Stimulated activated naive B cell treated with anti-CD40 and anti-IgM and Interleukin-4, amounts not matched to agents 10 μg/mL and 1 μg/mL and 100 μg/mL, for 72 hours (primary cell): ENCODE results near the gene KRT1.

Source experiments
- ATAC-seq, 2 donors: fragments of 150-1000 bp; cut with Tn5 transposase; replicated peaks; 2 replicates each; pipeline ENCODE4 v1.10.0; 2021; ENCODE audit warnings: moderate library complexity in 1 of 2
- DNase-seq: peaks from one replicate; pipeline ENCODE4 v3.0.0; 2021
- H3K27ac Mint-ChIP-seq: one replicate; pipeline ENCODE4 v1.8.0; 2022; ENCODE audit warnings: mild to moderate bottlenecking, mixed read lengths
- H3K27me3 Mint-ChIP-seq, 2 donors: one replicate each; pipeline ENCODE4 v1.8.0; 2022; ENCODE audit warnings: mixed read lengths in 2 of 2
- H3K36me3 Mint-ChIP-seq, 2 donors: one replicate each; pipeline ENCODE4 v1.8.0; 2022; ENCODE audit warnings: mixed read lengths in 2 of 2, mild to moderate bottlenecking in 1 of 2
- H3K4me1 Mint-ChIP-seq, 2 donors: one replicate each; pipeline ENCODE4 v1.8.0; 2022; ENCODE audit warnings: mixed read lengths in 2 of 2, mild to moderate bottlenecking in 1 of 2
- H3K4me3 Mint-ChIP-seq, 2 donors: one replicate each; pipeline ENCODE4 v1.8.0; 2022; ENCODE audit warnings: mild to moderate bottlenecking in 2 of 2, mixed read lengths in 2 of 2, moderate library complexity in 1 of 2
- H3K9me3 Mint-ChIP-seq, 2 donors: one replicate each; pipeline ENCODE4 v1.8.0; 2022; ENCODE audit warnings: mixed read lengths in 2 of 2, mild to moderate bottlenecking in 1 of 2

Gene KRT1

DNA sequence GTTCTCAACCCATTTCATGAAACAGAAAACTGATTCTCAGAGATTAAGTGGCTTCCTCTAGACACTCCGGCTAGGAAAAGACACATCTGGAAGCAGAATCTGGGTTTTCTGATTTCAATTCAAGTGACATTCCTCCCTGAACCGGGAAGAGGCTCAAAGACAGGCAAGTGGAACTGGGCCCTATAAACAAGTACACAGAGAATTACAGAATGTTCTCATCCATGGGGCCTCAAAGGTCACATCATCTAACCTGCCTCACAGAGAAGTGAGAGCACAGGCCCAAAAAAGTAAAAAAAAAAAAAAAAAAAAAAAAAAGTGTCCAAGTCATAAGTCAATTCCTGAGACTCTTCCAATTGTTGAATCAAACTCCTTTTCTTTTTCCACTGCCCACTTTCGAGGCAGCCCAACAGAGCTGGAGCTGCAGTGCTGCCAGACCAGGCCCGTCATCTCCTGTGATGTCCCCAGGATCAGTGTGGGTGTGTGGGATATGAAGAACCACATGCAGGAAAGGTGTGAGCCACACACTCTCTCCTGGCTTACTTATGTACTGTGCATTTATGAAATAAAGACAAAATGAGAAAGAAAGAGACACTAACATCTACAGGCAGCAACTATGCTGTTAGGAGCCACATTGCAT lies 2.8 kb upstream of the KRT1 start:
- no peak overlapping the region for H3K27ac Mint-ChIP-seq
- H3K4me3 Mint-ChIP-seq, result no peak overlapping the region
- no peaks in the 10 kb centered on the region for H3K9me3 Mint-ChIP-seq
- no peak for ATAC-seq
- no peaks in the 10 kb centered on the region for H3K4me1 Mint-ChIP-seq
- no peaks in the 10 kb centered on the region for H3K36me3 Mint-ChIP-seq
- no peak for DNase-seq
- peaks cover 31 to 33% of the 10 kb centered on the region in 2 donors for H3K27me3 Mint-ChIP-seq

GRCh38 chr12:52682381-52682660 lies 2.1 kb upstream of the KRT1 start:
- ATAC-seq, result no peak
- Mint-ChIP-seq H3K27ac (no peak overlapping the region), H3K36me3 (no peaks in the 10 kb centered on the region), H3K9me3 (no peaks in the 10 kb centered on the region), H3K4me3 (no peak overlapping the region), H3K27me3 (peaks cover 26 to 27% of the 10 kb centered on the region in 2 donors), H3K4me1 (no peaks in the 10 kb centered on the region)
- no peak for DNase-seq

GRCh38 chr12:52681526-52682380 lies 1.5 kb upstream of the KRT1 start:
- Mint-ChIP-seq H3K27me3 (peaks cover 20 to 22% of the 10 kb centered on the region in 2 donors), H3K36me3 (no peaks in the 10 kb centered on the region), H3K4me3 (no peak overlapping the region), H3K9me3 (no peaks in the 10 kb centered on the region), H3K4me1 (no peaks in the 10 kb centered on the region), H3K27ac (no peak overlapping the region)
- no peak for DNase-seq
- ATAC-seq, result no peak

GRCh38 chr12:52679875-52680274 lies 332 bp downstream of the KRT1 start:
- H3K27ac Mint-ChIP-seq, result no peak overlapping the region
- H3K36me3 Mint-ChIP-seq, result no peaks in the 10 kb centered on the region
- H3K9me3 Mint-ChIP-seq, result no peaks in the 10 kb centered on the region
- DNase-seq, result no peak
- ATAC-seq, result no peak
- H3K4me3 Mint-ChIP-seq, result no peak overlapping the region
- no peaks in the 10 kb centered on the region for H3K4me1 Mint-ChIP-seq
- peaks cover 26 to 34% of the 10 kb centered on the region in 2 donors for H3K27me3 Mint-ChIP-seq

DNA sequence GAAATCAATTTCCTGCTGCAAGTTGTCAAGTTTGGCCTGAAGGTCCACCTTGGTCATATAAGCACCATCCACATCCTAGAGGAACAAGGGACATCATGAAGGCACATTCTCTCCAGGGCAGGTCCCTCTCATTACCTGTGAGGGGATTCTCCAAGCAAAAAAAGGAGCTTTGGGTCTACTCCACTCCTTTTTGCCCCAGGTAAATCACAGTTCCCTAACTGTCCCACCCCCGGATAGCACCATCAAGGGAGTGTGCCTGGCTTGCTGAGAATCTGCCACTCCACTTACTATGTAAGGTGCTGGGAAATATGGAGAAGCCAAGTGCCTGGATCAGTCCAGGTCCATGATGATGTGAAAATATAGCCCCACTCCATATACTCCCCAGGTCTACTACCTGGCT lies 2.5 kb downstream of the KRT1 start:
- ATAC-seq, result no peak
- no peak overlapping the region for H3K4me3 Mint-ChIP-seq

DNA sequence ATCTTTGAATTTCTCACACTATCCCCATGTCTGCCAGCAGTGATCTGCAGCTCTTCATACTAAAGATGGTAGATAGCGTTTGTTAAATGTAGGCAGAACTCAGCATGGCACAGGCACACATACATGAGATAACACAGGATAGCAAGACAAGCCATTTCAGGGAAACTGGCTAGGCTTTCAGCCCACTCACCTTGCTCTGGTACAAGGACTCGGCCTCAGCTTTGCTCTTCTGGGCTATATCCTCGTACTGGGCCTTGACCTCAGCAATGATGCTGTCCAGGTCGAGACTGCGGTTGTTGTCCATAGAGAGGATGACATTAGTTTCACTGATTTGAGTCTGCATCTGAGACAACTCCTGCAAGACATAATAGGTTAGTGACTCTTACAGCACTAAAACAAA lies 3.1 kb downstream of the KRT1 start:
- Mint-ChIP-seq H3K36me3 (no peaks in the 10 kb centered on the region), H3K9me3 (no peaks in the 10 kb centered on the region), H3K27me3 (peaks cover 20 to 23% of the 10 kb centered on the region in 2 donors), H3K4me1 (no peaks in the 10 kb centered on the region), H3K4me3 (no peak overlapping the region), H3K27ac (no peak overlapping the region)
- ATAC-seq (no peak), DNase-seq (no peak)

More for the DNA sequence above, 2.5 kb downstream of the KRT1 start:
- DNase-seq, result no peak
- Mint-ChIP-seq H3K4me1 (no peaks in the 10 kb centered on the region), H3K9me3 (no peaks in the 10 kb centered on the region), H3K27me3 (peaks cover 20 to 23% of the 10 kb centered on the region in 2 donors), H3K27ac (no peak overlapping the region), H3K36me3 (no peaks in the 10 kb centered on the region)

GRCh38 chr12:52676163-52676562 lies 4.0 kb downstream of the KRT1 start:
- peaks cover 20 to 23% of the 10 kb centered on the region in 2 donors for H3K27me3 Mint-ChIP-seq
- ATAC-seq (no peak), DNase-seq (no peak)
- H3K4me1 Mint-ChIP-seq, result no peaks in the 10 kb centered on the region
- H3K27ac Mint-ChIP-seq, result no peak overlapping the region
- H3K9me3 Mint-ChIP-seq, result no peaks in the 10 kb centered on the region
- H3K4me3 Mint-ChIP-seq, result no peak overlapping the region
- no peaks in the 10 kb centered on the region for H3K36me3 Mint-ChIP-seq

GRCh38 chr12:52675301-52675701 lies 4.9 kb downstream of the KRT1 start:
- H3K9me3 Mint-ChIP-seq, result no peaks in the 10 kb centered on the region
- DNase-seq (no peak), ATAC-seq (no peak)
- H3K27ac Mint-ChIP-seq, result no peak overlapping the region
- no peak overlapping the region for H3K4me3 Mint-ChIP-seq
- H3K4me1 Mint-ChIP-seq, result no peaks in the 10 kb centered on the region
- peaks cover 19 to 23% of the 10 kb centered on the region in 2 donors for H3K27me3 Mint-ChIP-seq
- no peaks in the 10 kb centered on the region for H3K36me3 Mint-ChIP-seq

DNA sequence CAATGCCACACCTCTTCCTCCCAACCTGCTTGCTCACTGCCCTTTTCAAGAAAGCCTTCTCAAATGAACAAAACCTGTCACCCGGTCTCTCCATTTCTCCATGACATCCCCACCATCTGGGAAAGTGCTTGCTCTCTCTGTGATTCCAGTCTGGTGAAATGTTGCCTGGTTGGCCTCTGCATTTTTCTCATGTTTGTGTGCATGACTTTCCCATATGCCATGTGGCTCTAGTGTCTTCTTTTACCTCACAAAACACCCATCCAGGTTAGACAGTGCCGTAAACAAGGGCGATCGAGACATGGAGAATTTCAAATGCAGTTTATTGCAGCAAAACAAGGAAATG lies 5.8 kb downstream of the KRT1 start:
- Mint-ChIP-seq H3K36me3 (no peaks in the 10 kb centered on the region), H3K4me3 (no peak overlapping the region), H3K4me1 (no peaks in the 10 kb centered on the region), H3K9me3 (no peaks in the 10 kb centered on the region), H3K27me3 (peaks cover 18 to 22% of the 10 kb centered on the region in 2 donors), H3K27ac (no peak overlapping the region)
- ATAC-seq (no peak), DNase-seq (no peak)

DNA sequence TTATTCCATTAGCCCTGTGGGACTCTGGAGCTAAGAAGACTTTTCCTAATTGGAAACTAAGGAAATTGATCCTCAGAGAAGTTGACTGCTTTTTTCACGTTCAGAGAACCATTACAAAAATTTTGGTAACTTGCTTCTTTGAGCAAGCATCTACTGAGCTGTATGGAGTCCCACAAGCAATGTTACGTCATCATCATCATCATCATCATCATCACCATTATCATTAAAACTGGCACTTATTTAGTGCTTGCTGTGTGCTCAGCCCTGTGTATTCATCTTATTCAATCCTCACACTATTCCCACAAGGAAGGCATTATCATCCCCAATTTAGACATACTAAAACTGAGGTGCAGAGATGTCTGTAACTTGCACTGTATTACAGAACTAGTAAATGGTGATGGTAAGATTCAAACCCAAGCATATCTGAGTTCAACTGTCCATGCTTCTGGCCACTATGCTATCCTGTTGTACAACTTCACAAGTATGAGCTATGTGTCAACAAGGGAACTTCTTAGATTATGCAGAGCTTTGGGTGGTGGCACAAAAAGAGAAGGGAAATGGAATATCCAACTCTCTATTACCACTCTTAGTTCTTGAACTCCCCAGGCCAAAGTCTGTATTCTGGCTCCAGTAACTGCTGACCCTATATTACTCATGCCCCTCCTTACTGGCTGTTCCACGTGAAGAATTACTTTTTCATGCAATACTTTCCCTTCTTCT lies 6.3 kb downstream of the KRT1 start:
- Mint-ChIP-seq H3K27ac (no peak overlapping the region), H3K4me3 (no peak overlapping the region), H3K36me3 (no peaks in the 10 kb centered on the region), H3K4me1 (no peaks in the 10 kb centered on the region), H3K27me3 (peaks cover 19 to 23% of the 10 kb centered on the region in 2 donors), H3K9me3 (no peaks in the 10 kb centered on the region)
- ATAC-seq (no peak), DNase-seq (no peak)

- no peaks in the 10 kb centered on the region for H3K4me1 Mint-ChIP-seq
- H3K9me3 Mint-ChIP-seq, result no peaks in the 10 kb centered on the region
- ATAC-seq (no peak), DNase-seq (no peak)
- no peak overlapping the region for H3K4me3 Mint-ChIP-seq
- no peaks in the 10 kb centered on the region for H3K36me3 Mint-ChIP-seq
- no peak overlapping the region for H3K27ac Mint-ChIP-seq
- peaks cover 19 to 26% of the 10 kb centered on the region in 2 donors for H3K27me3 Mint-ChIP-seq
These were observed 7.0 kb downstream of the KRT1 start for GRCh38 chr12:52673217-52673616.

DNA sequence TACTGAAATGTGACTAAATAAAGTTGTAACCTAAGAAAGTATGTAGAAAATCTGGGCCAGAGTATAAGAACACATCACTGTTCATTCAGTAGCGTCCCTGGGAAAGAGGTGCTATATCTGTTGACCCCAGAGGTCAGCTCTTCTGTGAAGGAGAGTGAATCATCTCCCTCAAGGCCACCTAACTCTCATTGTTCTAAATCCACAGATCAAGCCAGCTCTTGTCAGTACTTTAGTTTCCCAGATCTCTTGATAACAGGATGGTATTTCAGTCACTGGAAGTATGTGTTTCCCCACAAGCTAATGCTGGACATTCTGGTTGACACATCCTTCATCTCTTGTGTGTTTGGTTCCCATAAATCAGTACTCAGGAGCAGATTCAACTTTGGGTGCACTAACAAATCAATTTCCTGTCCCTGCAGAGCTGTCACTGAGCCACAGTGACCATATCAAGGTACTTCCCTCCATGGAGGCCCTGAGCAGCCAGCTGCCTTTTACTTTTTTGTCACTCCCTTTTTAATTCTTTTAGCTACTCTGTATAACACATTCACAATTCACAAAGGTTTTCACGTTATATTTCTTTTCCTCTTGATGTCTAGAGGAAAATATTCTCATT lies 7.8 kb downstream of the KRT1 start:
- H3K4me1 Mint-ChIP-seq, result no peaks in the 10 kb centered on the region
- ATAC-seq, result no peak
- H3K9me3 Mint-ChIP-seq, result no peaks in the 10 kb centered on the region
- H3K36me3 Mint-ChIP-seq, result no peaks in the 10 kb centered on the region
- no peak overlapping the region for H3K27ac Mint-ChIP-seq
- no peak overlapping the region for H3K4me3 Mint-ChIP-seq
- DNase-seq, result no peak
- peaks cover 19 to 31% of the 10 kb centered on the region in 2 donors for H3K27me3 Mint-ChIP-seq

DNA sequence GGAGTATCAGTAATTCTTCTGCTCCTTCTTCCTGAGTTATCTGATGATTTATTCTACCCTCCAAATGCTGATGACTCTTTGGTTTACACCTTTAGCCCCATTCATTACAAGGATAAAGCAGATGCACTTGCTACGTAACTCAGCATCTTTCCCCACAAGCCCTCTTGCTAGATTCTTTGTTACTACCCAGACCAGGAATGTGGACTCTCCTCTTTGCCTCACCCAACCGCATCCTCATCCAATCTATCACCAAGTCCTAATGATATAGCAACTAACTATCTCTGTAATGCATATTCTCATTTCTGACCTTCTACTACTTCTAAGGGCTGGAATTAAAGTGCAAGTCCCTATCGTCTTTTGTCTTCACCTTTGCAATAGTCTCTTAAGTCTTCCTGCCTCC lies 9.2 kb downstream of the KRT1 start:
- ATAC-seq (no peak), DNase-seq (no peak)
- H3K27me3 Mint-ChIP-seq, result peaks cover 24 to 26% of the 10 kb centered on the region in 2 donors
- H3K4me1 Mint-ChIP-seq, result no peaks in the 10 kb centered on the region
- no peak overlapping the region for H3K4me3 Mint-ChIP-seq
- H3K36me3 Mint-ChIP-seq, result no peaks in the 10 kb centered on the region
- no peaks in the 10 kb centered on the region for H3K9me3 Mint-ChIP-seq
- no peak overlapping the region for H3K27ac Mint-ChIP-seq

DNA sequence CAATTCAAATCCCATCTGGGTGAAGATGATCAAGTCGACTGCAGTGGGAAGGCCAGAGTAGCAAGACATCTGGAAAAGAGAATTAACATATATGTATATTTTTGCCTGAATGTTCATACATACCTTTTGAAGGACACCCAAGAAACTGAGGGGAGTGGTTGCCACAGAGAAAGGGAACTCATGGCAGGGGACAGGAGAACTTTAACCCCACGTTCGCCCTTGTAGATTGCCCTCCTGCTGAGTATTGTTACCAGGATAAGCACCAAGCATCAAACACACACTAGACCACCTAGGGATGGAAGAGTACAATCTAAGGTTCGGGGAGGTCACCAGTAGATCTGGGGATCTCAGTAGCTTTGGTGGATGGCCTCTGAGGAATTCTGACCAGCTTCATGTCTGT lies 9.7 kb downstream of the KRT1 start:
- H3K27me3 Mint-ChIP-seq, result peaks cover 22% of the 10 kb centered on the region in 2 donors
- H3K9me3 Mint-ChIP-seq, result no peaks in the 10 kb centered on the region
- no peak overlapping the region for H3K4me3 Mint-ChIP-seq
- H3K4me1 Mint-ChIP-seq, result no peaks in the 10 kb centered on the region
- no peak for DNase-seq
- ATAC-seq, result no peak
- no peak overlapping the region for H3K27ac Mint-ChIP-seq
- no peaks in the 10 kb centered on the region for H3K36me3 Mint-ChIP-seq
